ENCODE measurements around the gene KLHL36. TPM values are rescaled to one million over a fixed set of nuclear protein-coding genes. Genes with fewer than 3 reads are reported as not detected.

KLHL36 gene
- total and polyA plus RNA-seq, 9 of the 15 experiments (the other 6 are each of a cell fraction or from before 2014, with no cell fraction given): 2.1 to 51.2 (median 18.5) TPM

- TF ChIP-seq, protein P1, sequence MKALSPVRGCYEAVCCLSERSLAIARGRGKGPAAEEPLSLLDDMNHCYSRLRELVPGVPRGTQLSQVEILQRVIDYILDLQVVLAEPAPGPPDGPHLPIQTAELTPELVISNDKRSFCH (CRISPR knock-in tag; IDR thresholded peaks at IDR 0.05): no peak
- TF ChIP-seq, protein P1 (tag; IDR thresholded peaks at IDR 0.05): no peak
- TF ChIP-seq RAD51 (IDR thresholded peaks at IDR 0.05; ENCODE audit: borderline replicate concordance, low read depth): no peak
- no peak for TF ChIP-seq TCF7L2 (IDR thresholded peaks at IDR 0.05; ENCODE audit: low read depth, low read length)
- TF ChIP-seq ZNF644 (tag; IDR thresholded peaks at IDR 0.05; ENCODE audit: low read depth): no peak
- TF ChIP-seq, protein P2, sequence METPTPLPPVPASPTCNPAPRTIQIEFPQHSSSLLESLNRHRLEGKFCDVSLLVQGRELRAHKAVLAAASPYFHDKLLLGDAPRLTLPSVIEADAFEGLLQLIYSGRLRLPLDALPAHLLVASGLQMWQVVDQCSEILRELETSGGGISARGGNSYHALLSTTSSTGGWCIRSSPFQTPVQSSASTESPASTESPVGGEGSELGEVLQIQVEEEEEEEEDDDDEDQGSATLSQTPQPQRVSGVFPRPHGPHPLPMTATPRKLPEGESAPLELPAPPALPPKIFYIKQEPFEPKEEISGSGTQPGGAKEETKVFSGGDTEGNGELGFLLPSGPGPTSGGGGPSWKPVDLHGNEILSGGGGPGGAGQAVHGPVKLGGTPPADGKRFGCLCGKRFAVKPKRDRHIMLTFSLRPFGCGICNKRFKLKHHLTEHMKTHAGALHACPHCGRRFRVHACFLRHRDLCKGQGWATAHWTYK (CRISPR knock-in tag; IDR thresholded peaks at IDR 0.05): no peak
- TF ChIP-seq KLF10 (CRISPR knock-in tag; IDR thresholded peaks at IDR 0.05): no peak
- no peak for TF ChIP-seq KAT2B (IDR thresholded peaks at IDR 0.05; ENCODE audit: low read depth, low read length)
- no peak for TF ChIP-seq MEIS2 (IDR thresholded peaks at IDR 0.05; ENCODE audit: partially characterized antibody)
- TF ChIP-seq MAX (CRISPR knock-in tag; IDR thresholded peaks at IDR 0.05): peak; percentile 67
- TF ChIP-seq TSC22D4 (tag; IDR thresholded peaks at IDR 0.05): no peak
- no peak for TF ChIP-seq ZNF184 (CRISPR knock-in tag; IDR thresholded peaks at IDR 0.05)
- TF ChIP-seq BRD4 (IDR thresholded peaks at IDR 0.05): no peak
- peak; percentile 47 to 50; a peak in 1 of 4 replicates for TF ChIP-seq MLLT1 (IDR thresholded peaks at IDR 0.05)
- no peak for TF ChIP-seq ZNF586 (CRISPR knock-in tag; conservative IDR thresholded peaks at IDR 0.05)
- peak; percentile 27 for TF ChIP-seq PHF20 (IDR thresholded peaks at IDR 0.05; ENCODE audit: partially characterized antibody)
- TF ChIP-seq NFYB (IDR thresholded peaks at IDR 0.05; ENCODE audit: extremely low read depth, insufficient read length): no peak
- TF ChIP-seq HNRNPL (IDR thresholded peaks at IDR 0.05; ENCODE audit: low read depth, low read length): no peak
- peak; percentile 35; the same call in 1 of the 2 replicates for TF ChIP-seq NR2C1 (IDR thresholded peaks at IDR 0.05)
- no peak for TF ChIP-seq NR2C1 (tag; IDR thresholded peaks at IDR 0.05)
- peak in 1 of 2 experiments; percentile 6; a peak in 1 of 4 replicates for TF ChIP-seq RAD21 (CRISPR knock-in tag; conservative IDR thresholded peaks at IDR 0.05 in 1 of 2, IDR thresholded peaks at IDR 0.05 in 1 of 2)
- TF ChIP-seq ADNP (tag; IDR thresholded peaks at IDR 0.05): no peak
- TF ChIP-seq NR2C2 (CRISPR knock-in tag; IDR thresholded peaks at IDR 0.05): no peak
- TF ChIP-seq NR2C2 (tag; IDR thresholded peaks at IDR 0.05): no peak
Observed at GRCh38 chr16:84618581-84619460, 29.5 kb upstream of the KLHL36 start (continued).
